Mucosa of gallbladder (tissue), 1 donor: ENCODE data around the gene MROH2B. TPM values are rescaled to one million over a fixed set of nuclear protein-coding genes. Genes with fewer than 3 reads are reported as not detected.

Source experiments
- DNase-seq: peaks from one replicate; pipeline ENCODE4 v3.0.0-alpha.2; 2020; ENCODE audit warnings: low spot score
- total RNA-seq: library from RNA; stranded (reverse); gene quantifications from one replicate; pipeline ENCODE4 v1.2.1, GENCODE V29; 2021
- donor health status: DM: no; HTN: no; CAD: no.

MROH2B gene
- not detected for total RNA-seq

GRCh38 chr5:41071242-41071641 is at the start of gene MROH2B:
TSS of gene MROH2B (minus strand) at chr5:41071342. CDS start at chr5:41070852, 490 bp downstream.
- no peak for DNase-seq

- no peak for DNase-seq
These were observed 49.5 kb upstream of the MROH2B start for GRCh38 chr5:41120600-41120999.

GRCh38 chr5:41118177-41118576 is 47.0 kb upstream of the MROH2B start:
- no peak for DNase-seq

- no peak for DNase-seq
These were observed 44.1 kb upstream of the MROH2B start for GRCh38 chr5:41115281-41115680.

- no peak for DNase-seq
These were observed 41.6 kb upstream of the MROH2B start for GRCh38 chr5:41112486-41113455.

- no peak for DNase-seq
These were observed 38.0 kb upstream of the MROH2B start for GRCh38 chr5:41109186-41109585.

GRCh38 chr5:41102341-41102740 is 31.2 kb upstream of the MROH2B start:
- no peak for DNase-seq

GRCh38 chr5:41097642-41098041 is 26.5 kb upstream of the MROH2B start:
- no peak for DNase-seq

GRCh38 chr5:41095324-41096101 is 24.4 kb upstream of the MROH2B start:
- DNase-seq, result no peak

- no peak for DNase-seq
These were observed 23.7 kb upstream of the MROH2B start for GRCh38 chr5:41094871-41095270.

- no peak for DNase-seq
These were observed 22.7 kb upstream of the MROH2B start for GRCh38 chr5:41093803-41094202.

GRCh38 chr5:41087461-41087860 is 16.3 kb upstream of the MROH2B start:
- DNase-seq, result no peak

- no peak for DNase-seq
These were observed 12.2 kb upstream of the MROH2B start for GRCh38 chr5:41083306-41083705.

- no peak for DNase-seq
These were observed 833 bp upstream of the MROH2B start for GRCh38 chr5:41071975-41072374.

- no peak for DNase-seq
These were observed 3.2 kb downstream of the MROH2B start for GRCh38 chr5:41067714-41068568.

- DNase-seq, result no peak
These were observed 5.3 kb downstream of the MROH2B start for GRCh38 chr5:41065691-41066335.

- no peak for DNase-seq
These were observed 13.2 kb downstream of the MROH2B start for GRCh38 chr5:41057940-41058339.

GRCh38 chr5:41057231-41057630 is 13.9 kb downstream of the MROH2B start:
- no peak for DNase-seq

- no peak for DNase-seq
These were observed 22.2 kb downstream of the MROH2B start for GRCh38 chr5:41048986-41049385.

- no peak for DNase-seq
These were observed 27.9 kb downstream of the MROH2B start for GRCh38 chr5:41043109-41043747.

GRCh38 chr5:41032973-41033372 is 38.2 kb downstream of the MROH2B start:
- no peak for DNase-seq
